Activated CD4-positive, alpha-beta T cell treated with anti-CD3 and anti-CD28 coated beads for 36 hours (primary cell): ENCODE measurements around the gene LURAP1L. TPM values are rescaled to one million over a fixed set of nuclear protein-coding genes. Genes with fewer than 3 reads are reported as not detected.

Source experiments
- total RNA-seq, 2 experiments: library from RNA; stranded (reverse); gene quantifications; one replicate each; pipeline ENCODE4 v1.2.3, GENCODE V29; 2021

The LURAP1L gene
- total RNA-seq, 2 experiments from 2014 or later, result not detected

Other genes starting within 250 kb of the LURAP1L start
- gene TYRP1, start 81.6 kb upstream of the LURAP1L start, total RNA-seq, result not detected